ENCODE measurements around the gene NKAIN4.
"Not testable (repeated sequence)": the region's sequence is repeated elsewhere in the genome, so short reads cannot be mapped to it uniquely, and the experiment has no call there.

Gene NKAIN4

DNA sequence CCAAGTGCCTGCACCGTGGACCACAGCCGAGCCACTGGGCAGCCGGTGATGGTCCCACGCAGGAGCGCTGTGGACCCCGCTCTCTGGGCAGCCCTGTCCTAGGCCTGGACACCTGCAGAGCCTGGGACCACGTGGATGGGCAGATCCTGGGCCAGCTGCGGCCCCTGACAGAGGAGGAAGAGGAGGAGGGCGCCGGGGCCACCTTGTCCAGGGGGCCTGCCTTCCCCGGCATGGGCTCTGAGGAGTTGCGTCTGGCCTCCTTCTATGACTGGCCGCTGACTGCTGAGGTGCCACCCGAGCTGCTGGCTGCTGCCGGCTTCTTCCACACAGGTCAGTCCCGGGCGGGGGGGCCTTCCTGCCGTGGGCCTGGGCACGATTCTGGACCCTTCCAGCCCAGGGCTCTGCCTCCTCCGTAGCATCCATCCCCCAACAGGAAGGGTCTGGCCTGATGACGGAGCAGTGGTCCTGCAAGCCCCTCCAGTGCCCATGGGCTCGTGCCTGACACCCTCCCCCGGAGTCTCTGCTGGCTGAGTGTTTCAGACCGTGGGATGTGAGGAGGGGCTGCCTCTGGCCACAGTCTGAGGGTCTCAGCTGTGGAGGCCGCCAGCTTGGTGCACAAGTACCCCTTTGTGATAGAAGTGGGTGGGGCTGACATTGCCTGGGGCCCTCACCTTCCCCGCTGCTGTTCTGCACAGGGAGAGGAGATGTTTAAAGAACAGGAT is 18.0 kb downstream of the NKAIN4 start:
- no peak for DNase-seq (ENCODE audit: low read depth in 2 of 2)

DNA sequence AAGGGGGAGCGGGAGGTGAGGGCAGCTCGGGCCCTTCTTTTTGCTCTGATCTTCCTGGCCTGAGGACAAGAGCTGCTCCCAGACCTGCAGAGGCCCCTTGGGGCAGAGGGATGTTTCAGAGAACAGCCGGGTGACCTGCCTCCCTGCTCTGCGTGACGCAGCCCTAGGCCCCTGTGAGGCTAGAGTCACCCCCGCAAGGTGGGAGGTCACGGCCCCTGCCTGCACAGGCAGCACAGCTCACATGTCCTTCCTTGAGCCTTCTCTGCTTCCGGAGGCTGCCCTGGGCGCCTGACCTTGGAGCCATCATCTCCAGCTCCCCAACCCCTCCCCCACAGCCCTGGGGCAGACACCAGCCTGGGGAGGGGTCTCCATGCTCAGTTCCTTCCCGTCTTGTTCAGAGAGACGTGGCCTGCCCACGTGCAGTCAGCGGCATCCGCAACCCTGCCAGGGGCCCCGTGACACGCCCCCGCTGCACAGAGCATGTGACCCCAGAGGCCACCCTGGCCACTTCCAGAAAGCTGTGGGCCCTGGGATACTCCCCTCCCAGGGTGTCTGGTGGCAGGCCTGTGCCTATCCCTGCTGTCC is 18.8 kb downstream of the NKAIN4 start, which contains the start of gene BIRC7:
Gene BIRC7, plus strand, starts transcription at position 507 of the 585 bp plus-strand sequence. CDS start 192 bp downstream, outside the sequence.
- no peak for DNase-seq (ENCODE audit: low read depth in 2 of 2)

DNA sequence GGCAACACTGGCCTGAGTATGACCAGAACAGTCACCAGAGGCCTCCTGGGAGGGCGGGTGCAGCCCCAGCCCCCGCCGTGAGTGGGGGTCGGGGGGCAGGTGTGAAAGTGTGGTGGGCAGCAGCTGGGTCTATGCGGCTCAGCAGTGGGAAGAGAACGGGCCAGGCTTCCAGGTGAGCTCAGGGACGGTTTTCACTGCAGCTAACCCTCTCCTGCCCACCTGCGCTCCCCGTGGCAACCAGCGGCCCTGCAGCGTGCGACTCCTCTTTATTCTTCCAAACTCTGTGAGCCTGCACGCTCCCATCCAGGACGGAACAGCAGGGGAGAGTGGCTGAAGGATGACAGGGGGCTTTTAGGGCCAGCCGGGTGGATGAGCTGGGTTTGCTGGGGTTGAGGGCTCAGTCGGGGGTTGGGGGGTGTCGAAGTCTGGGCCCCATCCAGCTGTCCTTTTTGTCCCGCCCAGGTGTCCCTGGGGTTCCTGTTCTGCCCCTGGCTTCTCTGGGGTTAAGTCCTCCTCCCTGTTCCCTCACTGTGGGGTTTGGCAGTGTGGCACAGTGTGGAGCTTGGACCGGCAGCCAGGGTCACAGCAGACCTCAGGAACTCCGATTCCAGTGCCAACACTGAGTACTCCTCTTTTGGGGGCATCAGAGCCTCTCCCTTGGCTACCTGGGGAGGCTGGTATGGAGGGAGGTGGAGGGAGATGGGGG is 19.4 kb downstream of the NKAIN4 start:
- no peak for DNase-seq (ENCODE audit: low read depth in 2 of 2)

DNA sequence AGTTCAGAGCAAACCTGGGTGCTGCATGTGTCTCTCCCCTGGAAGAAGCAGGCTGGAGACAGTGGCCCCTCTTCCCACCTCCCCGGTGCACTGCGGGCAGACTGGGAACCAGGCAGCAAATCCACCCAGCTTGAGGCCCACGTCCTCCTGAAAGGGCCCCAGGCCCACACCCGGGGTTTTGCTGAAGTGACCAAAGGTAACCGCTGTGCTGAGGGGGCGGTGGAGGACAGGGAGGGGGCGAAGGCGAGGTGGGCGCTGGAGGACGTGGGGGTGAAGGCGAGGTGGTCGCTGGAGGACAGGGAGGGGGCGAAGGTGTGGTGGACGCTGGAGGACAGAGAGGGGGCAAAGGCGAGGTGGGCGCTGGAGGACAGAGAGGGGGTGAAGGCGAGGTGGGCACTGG is 20.3 kb downstream of the NKAIN4 start:
- no peak for DNase-seq (ENCODE audit: low read depth in 2 of 2)

DNA sequence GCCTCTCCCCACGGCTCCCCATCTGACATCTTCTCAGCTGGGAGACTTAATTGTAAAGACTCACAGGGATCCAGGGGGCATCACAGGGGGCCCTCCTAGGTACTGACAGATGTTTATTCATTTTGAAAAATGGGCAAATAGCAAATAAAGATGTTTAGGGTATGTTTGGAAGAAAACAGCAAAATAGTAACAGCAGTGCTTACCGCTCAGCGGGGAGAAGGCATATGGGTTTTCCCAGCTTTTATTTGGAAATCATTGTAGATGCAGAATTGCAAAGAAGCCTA is 21.3 kb downstream of the NKAIN4 start:
- DNase-seq (ENCODE audit: low read depth in 2 of 2): no peak

DNA sequence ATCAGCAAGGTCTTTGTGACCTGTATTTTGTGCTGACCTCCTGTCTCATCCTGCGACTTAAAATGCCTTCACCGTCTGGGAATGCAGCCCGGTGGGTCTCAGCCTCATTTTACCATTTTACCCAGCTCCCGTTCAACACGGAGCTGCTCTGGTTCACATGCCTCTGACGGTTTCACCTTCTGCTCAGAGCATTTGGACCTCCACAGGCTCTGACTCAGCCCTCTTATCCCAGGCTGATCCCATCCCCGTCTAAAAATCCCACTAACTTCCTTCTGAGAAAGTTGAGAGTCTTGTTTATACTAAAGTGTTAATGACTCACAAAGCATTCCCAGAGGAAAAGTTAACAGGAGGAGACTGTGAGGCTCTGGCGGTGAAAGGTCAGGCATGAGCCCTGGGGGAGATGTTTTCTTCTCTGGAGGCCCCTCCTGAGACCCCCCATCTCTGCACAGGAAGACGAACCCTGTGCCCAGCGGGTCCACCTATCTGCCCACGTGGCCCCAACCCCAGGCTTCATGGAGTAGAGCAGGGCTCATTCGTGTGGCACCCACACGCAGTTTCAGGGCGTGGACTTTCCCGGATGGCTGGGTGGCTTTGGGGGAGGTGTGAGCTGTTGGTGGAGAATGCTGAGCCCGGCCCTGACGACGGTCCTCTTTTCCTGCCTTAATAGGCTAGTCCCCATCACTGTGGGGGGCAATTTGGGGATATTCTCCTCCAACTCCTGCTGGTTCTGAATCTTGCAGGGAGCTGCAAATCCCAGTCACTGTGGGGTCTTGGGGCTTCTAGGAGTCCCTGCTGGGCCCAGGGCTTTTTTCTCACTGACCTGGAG is 21.8 kb downstream of the NKAIN4 start:
- no peak for DNase-seq (ENCODE audit: low read depth in 2 of 2)

DNA sequence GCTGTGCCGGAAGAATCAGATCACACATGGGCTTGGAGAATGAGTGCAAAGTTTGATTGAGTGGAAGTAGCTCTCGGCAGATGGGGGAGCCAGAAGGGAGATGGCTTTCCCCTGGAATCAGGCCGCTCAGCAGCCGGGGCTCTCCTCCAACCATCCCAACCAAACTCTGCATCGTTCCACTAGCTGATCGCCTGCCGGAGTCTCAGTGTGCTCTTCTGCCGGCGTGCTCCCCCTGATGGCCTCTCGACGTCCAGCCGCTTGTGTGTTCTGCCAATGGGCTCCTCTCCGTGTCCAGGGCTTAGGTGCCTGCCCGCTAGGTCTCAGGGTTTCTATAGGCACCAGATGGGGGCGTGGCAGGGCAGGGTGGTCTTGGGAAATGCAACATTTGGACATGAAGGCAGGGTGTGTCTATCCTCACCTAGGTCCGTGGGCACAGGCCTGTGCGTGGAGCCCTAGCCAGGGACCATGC is 23.4 kb downstream of the NKAIN4 start:
- no peak for DNase-seq (ENCODE audit: low read depth in 2 of 2)

DNA sequence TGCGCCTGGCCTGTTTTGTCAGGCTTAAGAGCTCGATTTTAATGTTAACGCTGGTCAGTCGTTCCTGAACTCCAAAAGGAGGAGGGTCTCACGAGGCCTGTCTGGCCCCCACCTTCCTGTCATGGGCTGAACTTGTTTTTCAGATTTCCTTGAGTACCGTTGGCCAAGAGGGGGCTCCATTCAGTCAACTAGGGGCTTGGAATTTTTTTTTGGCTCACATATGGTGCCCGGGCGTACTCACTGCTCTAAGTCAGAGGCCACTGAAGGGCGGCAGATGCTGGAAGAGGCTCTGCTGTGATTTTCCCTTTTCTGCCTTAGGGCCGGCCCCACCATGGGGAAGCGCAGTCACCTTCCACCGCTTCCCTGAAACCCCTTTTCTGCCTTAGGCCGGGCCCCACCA is 25.5 kb downstream of the NKAIN4 start:
- no peak for DNase-seq (ENCODE audit: low read depth in 2 of 2)

DNA sequence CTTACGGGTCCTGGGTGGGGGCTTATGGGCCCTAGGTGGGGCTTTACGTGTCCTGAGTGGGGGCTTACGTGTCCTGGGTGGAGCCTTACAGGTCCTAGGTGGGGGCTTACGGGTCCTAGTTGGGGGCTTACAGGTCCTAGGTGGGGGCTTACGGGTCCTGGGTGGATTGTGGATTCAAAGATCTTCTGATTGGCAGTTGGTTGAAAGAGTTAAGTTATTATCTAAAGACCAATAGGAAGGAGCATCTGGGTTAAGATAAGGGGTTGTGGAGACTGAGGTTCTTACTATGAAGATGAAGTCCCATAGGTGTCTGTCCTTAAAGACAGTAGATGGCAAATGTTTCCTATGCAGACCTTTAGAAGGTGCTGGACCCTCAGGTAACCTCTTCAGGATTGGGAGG is 27.0 kb downstream of the NKAIN4 start:
- no peak for DNase-seq (ENCODE audit: low read depth in 2 of 2)

DNA sequence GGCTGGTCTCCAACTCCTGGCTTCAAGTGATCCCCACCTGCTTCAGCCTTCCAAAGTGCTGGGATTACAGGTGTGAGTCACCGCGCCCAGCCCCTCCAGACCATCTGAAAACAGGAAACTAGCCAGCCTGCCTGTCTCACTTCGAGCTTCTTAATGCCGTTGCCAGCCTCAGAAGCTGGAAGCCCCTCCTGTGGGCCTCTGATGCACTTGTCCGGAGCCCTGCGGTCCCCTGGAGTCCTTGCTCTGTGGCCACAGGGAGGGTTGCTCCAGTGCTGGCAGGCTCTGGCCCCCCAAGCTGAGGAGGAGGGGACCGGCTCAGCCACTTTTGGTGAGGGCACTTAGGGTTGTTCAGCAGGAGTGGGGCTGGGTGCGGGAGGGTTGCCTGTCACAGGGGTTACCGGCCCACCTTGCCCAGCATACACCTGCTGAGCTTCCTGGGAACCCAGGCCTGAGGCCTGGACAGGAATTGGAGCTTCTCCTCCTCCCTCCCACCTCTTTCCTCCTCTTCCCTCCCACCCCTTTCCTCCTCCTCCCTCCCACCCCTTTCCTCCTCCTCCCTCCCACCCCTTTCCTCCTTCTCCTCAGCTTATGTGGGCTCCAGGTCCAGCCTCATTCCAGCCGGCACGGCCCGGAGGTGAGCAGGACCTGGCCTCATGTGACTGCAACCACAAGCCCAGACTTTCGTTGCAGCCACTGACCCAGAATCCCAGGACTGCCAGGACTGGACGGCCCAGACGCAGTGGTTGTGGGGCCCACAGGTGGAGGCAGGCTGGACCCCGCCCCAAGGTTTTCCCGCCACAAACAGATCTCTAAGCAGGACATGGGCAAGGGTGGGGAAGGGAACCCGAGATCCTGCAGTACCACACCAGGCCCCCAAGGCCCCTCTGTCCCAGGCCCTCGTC is 28.0 kb downstream of the NKAIN4 start:
- no peak for DNase-seq (ENCODE audit: low read depth in 2 of 2)

DNA sequence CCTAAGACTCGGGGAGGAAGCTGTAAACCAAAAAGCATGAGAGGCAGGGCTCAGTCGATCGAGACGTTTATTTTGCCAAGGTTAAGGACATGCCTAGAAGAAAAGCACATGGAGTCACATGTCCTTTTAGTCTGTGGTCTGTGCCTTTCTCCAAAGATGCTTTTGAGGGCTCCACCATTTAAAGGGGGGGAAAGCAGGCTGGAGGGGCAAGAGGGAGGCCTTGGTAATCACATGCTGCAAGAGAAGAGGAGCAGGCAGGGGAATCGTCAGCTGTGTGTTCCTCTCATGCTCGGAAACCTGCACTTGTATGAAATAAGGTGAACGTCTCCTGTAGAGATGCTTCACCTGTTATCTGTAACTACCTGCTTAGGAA is 29.2 kb downstream of the NKAIN4 start:
- DNase-seq (ENCODE audit: low read depth in 2 of 2): no peak

DNA sequence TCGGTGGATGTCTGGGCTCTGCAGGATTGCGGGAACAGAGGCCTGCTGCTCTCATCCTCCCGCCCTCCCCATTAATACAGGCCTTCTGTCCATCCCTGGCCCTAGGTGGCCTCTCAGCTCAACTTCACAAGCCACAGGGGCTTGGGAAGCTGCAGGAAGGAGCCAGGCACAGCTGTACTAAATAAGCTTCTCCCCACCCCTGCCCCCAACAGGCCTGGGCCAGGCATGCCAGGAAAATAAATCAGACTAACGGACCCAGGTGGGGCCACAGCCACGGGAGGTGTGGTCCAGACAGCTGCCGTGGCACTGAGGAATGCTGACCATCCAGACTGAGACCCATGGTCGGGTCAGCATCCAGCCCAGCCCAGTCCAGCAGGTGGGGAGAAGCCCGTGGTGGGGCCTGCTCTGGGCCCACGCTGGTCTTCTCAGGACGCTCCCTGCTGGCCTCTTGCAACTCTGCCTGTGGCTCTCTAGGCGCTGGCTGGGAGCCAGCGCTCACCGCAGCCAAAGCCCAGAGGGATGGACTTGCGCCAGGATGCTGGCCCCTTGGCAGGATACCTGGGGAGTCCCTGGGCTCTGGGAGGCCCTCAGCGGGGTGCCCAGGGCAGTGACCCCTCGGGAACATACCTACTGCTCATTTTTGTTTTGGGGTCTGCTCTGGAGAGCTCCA is 29.7 kb downstream of the NKAIN4 start:
- no peak for DNase-seq (ENCODE audit: low read depth in 2 of 2)

DNA sequence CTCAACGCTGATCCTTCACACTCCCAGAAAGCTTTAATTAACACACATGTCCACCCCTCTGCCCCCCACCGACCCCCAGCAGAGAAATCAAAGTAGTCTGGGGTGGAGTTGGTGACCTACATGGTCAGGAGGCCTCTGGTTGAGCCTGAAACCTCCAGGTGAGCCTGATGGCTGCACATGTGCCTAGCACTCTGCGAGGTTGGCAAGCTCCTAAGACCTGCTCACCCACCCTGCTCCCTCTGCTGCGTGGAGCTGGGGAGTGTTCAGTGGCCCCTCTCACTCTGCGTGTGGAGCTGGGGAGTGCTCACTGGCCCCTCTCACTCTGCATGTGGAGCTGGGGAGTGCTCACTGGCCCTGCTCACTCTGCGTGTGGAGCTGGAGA is 30.4 kb downstream of the NKAIN4 start:
- DNase-seq (ENCODE audit: low read depth in 2 of 2): no peak

DNA sequence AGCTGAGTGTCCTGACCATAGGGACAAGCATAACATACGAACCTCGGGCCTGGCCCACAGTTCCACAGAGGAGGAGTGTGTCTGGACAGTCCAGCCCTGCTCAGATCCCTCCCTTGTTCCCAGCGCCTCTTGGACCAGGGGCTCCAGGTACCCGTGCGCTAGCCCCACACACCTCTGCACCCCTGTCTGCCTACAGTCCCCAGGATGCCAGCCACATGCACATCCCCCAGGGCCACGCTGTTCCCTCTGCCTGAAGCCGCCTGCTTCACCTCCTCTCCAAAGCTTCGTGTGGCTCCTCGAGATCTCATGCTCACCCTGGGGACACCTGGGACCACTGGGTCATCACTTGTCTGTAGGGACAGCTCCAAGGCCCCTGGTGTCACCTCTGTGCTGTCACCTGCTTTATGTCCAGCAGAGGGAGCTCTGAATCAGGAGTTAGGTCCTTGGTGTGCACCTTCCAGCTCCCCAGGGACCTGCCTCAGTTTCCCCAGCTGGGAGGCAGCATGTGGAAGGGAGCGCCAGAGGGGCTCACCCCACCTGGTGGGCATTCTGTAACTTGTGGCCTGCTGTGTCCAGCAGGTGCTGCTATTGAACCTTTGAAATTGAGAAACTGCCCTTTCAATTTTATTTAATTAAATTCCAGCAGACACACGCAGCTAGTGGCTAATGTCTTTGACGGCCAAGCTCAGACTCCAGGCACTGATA is 31.0 kb downstream of the NKAIN4 start:
- DNase-seq (ENCODE audit: low read depth in 2 of 2): peak in 1 of 2 donors; percentile 17

DNA sequence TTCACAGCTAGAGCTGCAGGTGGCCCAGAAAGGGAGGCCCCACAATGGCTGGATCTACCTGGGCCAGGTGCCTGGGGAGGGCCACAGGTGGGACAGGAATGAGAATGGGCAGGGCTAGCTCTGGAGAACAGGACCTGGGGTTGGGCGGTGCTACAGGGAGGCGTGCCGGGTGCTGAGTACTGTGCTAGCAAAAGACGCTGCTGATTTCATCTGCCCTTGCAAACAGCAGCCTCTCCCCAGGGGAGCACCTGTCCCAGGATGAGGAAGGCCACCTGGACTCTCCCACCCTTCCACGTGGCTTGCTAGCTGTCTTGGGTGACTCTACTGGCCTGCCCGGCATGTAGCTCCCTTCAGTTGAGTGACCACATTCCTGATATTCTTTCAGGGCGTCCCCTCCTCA is 31.7 kb downstream of the NKAIN4 start:
- no peak for DNase-seq (ENCODE audit: low read depth in 2 of 2)

DNA sequence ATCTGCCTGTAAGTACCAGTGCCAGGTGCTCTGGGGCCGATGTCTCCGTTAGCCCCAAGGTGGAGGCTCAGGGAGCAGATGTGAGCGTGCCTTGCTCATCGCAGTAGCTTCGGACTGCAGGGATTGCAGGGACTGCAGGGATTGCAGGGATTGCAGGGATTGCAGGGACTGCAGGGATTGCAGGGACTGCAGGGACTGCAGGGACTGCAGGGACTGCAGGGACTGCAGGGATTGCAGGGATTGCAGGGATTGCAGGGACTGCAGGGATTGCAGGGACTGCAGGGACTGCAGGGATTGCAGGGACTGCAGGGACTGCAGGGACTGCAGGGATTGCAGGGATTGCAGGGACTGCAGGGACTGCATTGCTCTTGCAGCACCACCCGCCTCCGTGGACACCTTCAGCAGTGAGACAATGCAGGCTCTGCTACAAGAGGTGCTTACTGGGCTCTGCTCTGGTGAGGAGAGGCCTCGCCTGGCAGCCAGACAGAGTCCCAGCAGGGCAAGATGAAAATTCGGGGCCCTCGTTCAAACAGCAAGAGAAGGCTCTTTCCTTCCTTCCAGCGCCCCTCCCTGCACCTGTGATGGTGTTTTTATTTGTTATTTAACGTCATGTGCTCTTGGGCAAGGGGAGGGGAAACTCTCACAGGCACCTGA is 32.7 kb downstream of the NKAIN4 start:
- not testable (repeated sequence) for DNase-seq (ENCODE audit: low read depth in 2 of 2)

DNA sequence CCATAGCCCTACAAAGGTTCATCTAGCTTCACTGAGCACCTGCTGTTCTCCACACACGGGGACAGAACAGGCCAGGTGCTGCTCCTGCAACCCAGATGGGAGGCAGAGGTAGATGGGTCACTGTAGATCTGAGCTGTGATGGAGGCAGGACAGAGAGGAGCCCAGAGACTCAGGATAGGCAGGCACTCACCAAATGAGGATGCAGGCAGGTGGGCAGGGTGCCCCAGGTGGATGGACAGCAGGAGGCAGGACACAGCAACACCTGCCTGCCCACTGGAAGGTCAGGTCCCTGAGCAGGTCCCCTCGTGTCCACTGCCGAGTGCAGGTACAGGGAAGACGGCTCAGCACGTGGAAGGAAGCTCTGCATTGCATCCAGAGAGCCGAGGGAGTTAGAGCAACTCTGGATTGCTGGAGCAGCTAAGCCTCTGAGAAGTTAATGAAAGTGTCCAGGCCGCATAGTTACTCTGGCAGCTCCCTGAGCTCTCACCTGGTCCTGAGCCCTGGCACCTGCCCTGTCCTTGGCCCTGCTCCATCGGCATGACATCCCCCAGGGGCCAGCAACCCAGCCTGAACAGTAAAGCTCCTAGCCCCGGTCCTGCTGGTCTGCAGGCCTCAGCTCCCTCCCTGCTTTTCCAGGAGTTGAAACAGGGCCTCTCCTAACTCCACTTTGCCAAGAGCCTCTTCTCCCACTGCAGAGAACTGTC is 33.4 kb downstream of the NKAIN4 start:
- DNase-seq (ENCODE audit: low read depth in 2 of 2): no peak

DNA sequence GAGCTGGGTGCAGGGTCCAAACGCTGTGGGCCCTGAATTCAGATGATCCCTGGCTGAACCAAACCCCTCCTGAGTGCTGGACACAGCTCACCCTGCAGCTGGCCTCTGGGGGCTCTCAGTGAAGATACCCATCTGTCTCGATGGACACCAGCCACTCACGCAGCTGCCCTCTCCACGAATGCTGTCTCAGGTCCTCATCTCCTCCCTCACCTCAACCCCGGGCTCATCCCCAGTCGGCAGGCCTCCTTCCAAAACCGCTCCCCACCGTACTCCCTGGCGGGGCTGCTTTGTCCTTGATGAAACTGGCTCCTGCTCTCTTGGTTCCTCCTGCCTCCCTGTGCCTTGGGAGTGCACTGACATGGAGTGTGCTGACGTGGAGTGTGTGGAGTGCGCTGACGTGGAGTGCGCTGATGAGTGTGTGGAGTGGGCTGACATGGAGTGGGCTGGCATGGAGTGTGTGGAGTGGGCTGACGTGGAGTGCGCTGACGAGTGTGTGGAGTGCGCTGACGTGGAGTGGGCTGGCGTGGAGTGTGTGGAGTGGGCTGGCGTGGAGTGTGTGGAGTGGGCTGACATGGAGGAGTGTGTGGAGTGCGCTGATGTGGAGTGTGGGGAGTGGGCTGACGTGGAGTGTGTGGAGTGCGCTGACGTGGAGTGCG is 34.3 kb downstream of the NKAIN4 start:
- no peak for DNase-seq (ENCODE audit: low read depth in 2 of 2)

Measured in stimulated activated CD8-positive, alpha-beta memory T cell treated with anti-CD3 and anti-CD28 coated beads, Interleukin-7, amount 100 ng/mL, for 1 hour (primary cell).